ENCODE measurements around the gene STK24. TPM values are rescaled to one million over a fixed set of nuclear protein-coding genes. Genes with fewer than 3 reads are reported as not detected.

Gene STK24
- total and polyA plus RNA-seq, 2 of the 4 experiments (the other 2 are of a cell fraction), result 29.2 to 43.4 TPM

DNA sequence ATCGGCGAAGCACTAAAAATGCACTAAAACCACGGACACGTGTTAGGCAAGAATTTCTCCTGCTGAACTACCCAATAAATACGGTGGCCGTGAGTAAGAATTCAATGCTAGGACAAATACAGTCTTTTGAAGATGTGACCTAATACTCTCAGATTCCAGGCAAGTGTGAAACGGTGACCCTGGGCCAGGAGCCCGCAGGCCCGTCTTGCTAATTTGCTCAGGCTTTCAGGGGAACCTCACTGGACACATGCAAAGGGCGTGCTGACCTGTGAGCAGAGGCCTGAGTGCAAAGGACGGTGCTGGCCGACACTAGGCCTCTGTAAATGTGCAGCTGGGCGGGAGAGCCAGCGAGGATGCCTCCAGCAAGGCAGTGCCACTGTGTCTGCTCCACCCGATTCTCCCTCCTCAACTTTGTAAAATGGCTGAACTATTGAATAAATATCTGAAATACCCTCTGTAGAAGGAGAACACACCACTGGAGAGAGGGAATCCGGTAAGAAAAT, 70.1 kb downstream of the STK24 start (continued):
- TF ChIP-seq FOS (IDR thresholded peaks at IDR 0.05; ENCODE audit: low read depth, low read length) (no peak), MAZ (IDR thresholded peaks at IDR 0.05; ENCODE audit: borderline replicate concordance, low read depth, low read length) (no peak), BHLHE40 (IDR thresholded peaks at IDR 0.05; ENCODE audit: low read depth, low read length) (no peak), MXI1 (IDR thresholded peaks at IDR 0.05; ENCODE audit: borderline replicate concordance, low read depth, low read length) (no peak)

DNA sequence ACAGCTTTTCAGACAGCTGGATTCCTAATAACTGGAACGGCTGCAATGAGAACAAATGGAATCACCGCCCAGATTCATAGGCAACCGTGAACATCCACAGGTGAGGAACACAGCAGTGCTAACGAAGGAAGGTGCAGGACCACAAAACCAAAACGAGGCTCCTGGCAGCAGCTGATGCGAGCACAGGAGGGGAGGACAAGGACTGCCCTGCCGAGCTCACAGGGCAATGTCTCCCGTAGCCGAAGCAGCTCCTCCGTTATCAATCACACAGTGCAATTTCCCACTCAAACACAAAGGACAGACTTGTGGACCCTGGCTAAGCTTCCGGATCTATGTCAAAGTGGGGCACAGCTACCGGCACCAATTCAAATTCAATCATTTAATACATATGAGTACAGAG, 70.6 kb downstream of the STK24 start:
- no peaks in the 10 kb centered on the region for H3K27me3 ChIP-seq (ENCODE audit: control insufficient read depth, insufficient read depth, low read length)
- dilution Hi-C loops (cut with HindIII; ENCODE audit: low sequenced_read_pairs, unreplicated experiment), result no loop called here
- 0 out of 2 replicates have a peak overlapping the region, but pooled peaks have one; percentile 3 for H3K23ac ChIP-seq (ENCODE audit: low read depth, low read length)
- no peak overlapping the region for H2BK15ac ChIP-seq (ENCODE audit: low read depth, low read length)
- no peak overlapping the region for H4K5ac ChIP-seq (ENCODE audit: low read depth, low read length)
- peak overlapping the region; percentile 60; the same call in 1 of the 2 replicates for H2AK5ac ChIP-seq (ENCODE audit: low read depth, low read length)
- H3K56ac ChIP-seq (ENCODE audit: extremely low read depth, insufficient read depth, low read length), result no peak overlapping the region
- H3K9me3 ChIP-seq (ENCODE audit: control insufficient read depth, insufficient read depth, low read length), result no peaks in the 10 kb centered on the region
- ChIA-PET CTCF (no interaction called here), POLR2A (ENCODE audit: unreplicated experiment) (no interaction called here)
- no peak overlapping the region; a peak in 1 of 4 replicates for H4K8ac ChIP-seq (ENCODE audit: low read depth in 2 of 2, low read length in 2 of 2)
- H3K4me2 ChIP-seq (ENCODE audit: low read depth, low read length), result no peak overlapping the region
- no peak for TF ChIP-seq SMC3 (IDR thresholded peaks at IDR 0.05; ENCODE audit: low read depth, low read length)
- TF ChIP-seq, protein P1, sequence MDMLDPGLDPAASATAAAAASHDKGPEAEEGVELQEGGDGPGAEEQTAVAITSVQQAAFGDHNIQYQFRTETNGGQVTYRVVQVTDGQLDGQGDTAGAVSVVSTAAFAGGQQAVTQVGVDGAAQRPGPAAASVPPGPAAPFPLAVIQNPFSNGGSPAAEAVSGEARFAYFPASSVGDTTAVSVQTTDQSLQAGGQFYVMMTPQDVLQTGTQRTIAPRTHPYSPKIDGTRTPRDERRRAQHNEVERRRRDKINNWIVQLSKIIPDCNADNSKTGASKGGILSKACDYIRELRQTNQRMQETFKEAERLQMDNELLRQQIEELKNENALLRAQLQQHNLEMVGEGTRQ (IDR thresholded peaks at IDR 0.05; ENCODE audit: low read depth, low read length), result no peak
- TF ChIP-seq MXI1 (IDR thresholded peaks at IDR 0.05; ENCODE audit: borderline replicate concordance, low read depth, low read length), result no peak
- no peak for TF ChIP-seq RAD21 (IDR thresholded peaks at IDR 0.05; ENCODE audit: low read length)
- TF ChIP-seq CHD1 (IDR thresholded peaks at IDR 0.05; ENCODE audit: low read depth, low read length), result no peak
- no peak for TF ChIP-seq MAFK (IDR thresholded peaks at IDR 0.05; ENCODE audit: low read depth, low read length)
- no peak for TF ChIP-seq MAZ (IDR thresholded peaks at IDR 0.05; ENCODE audit: borderline replicate concordance, low read depth, low read length)
- no peak for TF ChIP-seq RCOR1 (IDR thresholded peaks at IDR 0.05; ENCODE audit: insufficient replicate concordance, low read length)
- peaks cover 4% of the 10 kb centered on the region; the same call in 1 of the 2 replicates for H3K36me3 ChIP-seq (ENCODE audit: control insufficient read depth, insufficient read depth, low read length)
- peaks cover 60 to 87% of the 10 kb centered on the region in 2 experiments for H3K79me1 ChIP-seq (ENCODE audit: low read depth in 1 of 2, low read length in 2 of 2)
- H2AK9ac ChIP-seq (replicated peaks; ENCODE audit: low read depth, low read length, poor library complexity), result no peak overlapping the region
- H3K14ac ChIP-seq (replicated peaks; ENCODE audit: low read depth, low read length), result no peak overlapping the region
- peaks cover 77% of the 10 kb centered on the region for H4K20me1 ChIP-seq (ENCODE audit: insufficient read depth, low read length)
- no peak overlapping the region for H3K27ac ChIP-seq (ENCODE audit: insufficient read depth, low read length)
- no peak overlapping the region for H3K4me3 ChIP-seq (ENCODE audit: insufficient read depth, low read depth, low read length)
- no peak for DNase-seq
- no peak overlapping the region for H2BK20ac ChIP-seq (ENCODE audit: low read depth, low read length)
- intact Hi-C loops (cut with micrococcal nuclease), result loop anchor here (5.0 kb wide), 1 partner anchor 71 kb away; the partner anchor contains the start of gene STK24
- in situ Hi-C loops (cut with MboI; ENCODE audit: low sequenced_read_pairs), result no loop called here
- no peak overlapping the region for H2BK120ac ChIP-seq (ENCODE audit: low read depth, low read length)
- H2AFZ ChIP-seq (replicated peaks; ENCODE audit: low read length, poor library complexity), result no peak overlapping the region
- no peak overlapping the region for H3K18ac ChIP-seq (ENCODE audit: low read depth, low read length)
- no TSS peak for BruUV-seq (replicated peaks)
- ATAC-seq (ENCODE audit: low read depth), result no peak
- H3K4me1 ChIP-seq (ENCODE audit: control insufficient read depth, insufficient read depth, low read length), result peaks cover 42% of the 10 kb centered on the region
- peak overlapping the region; percentile 29; the same call in 1 of the 2 replicates for H3K4ac ChIP-seq (ENCODE audit: low read depth, low read length)
- H3K9ac ChIP-seq (ENCODE audit: low read depth, low read length), result no peak overlapping the region
- peaks cover 54% of the 10 kb centered on the region for H3K9me1 ChIP-seq (ENCODE audit: insufficient read depth, low read length)
- 73% methylated on average over 5 of the region's 12 CpGs; no CpG with 5 or more reads in 1 of the 2 experiments for WGBS, 2 experiments (ENCODE audit: extremely low coverage in 2 of 2, insufficient read length in 1 of 2)
- H4K91ac ChIP-seq (ENCODE audit: insufficient read depth, low read depth, low read length), result no peak overlapping the region
- no peak overlapping the region for H2BK5ac ChIP-seq (ENCODE audit: low read depth, low read length, poor library complexity, severe bottlenecking)
